ENCODE measurements around the gene PIEZO1. TPM values are rescaled to one million over a fixed set of nuclear protein-coding genes. Genes with fewer than 3 reads are reported as not detected.

The PIEZO1 gene
- total RNA-seq, 2 donors from 2014 or later = 84.1 to 97.0 TPM

GRCh38 chr16:88761143-88761534, 23.9 kb downstream of the PIEZO1 start:
- no peak overlapping the region for H3K27ac Mint-ChIP-seq
- H3K36me3 ChIP-seq (ENCODE audit: control insufficient read depth, insufficient read depth, low read length) = no peaks in the 10 kb centered on the region
- WGBS, 2 experiments (ENCODE audit: insufficient coverage in 1 of 2, insufficient read length in 1 of 2) = 94 to 95% methylated on average over 3 to 11 of the region's 11 CpGs
- no peak overlapping the region for H3K4me3 ChIP-seq (ENCODE audit: low read length)
- H3K27me3 Mint-ChIP-seq (ENCODE audit: insufficient read depth) = no peaks in the 10 kb centered on the region
- H3K27ac ChIP-seq (ENCODE audit: low read depth, low read length) = no peak overlapping the region
- H3K4me1 Mint-ChIP-seq = peaks cover 18% of the 10 kb centered on the region
- peaks cover 20% of the 10 kb centered on the region for H3K4me1 ChIP-seq (ENCODE audit: control insufficient read depth, insufficient read depth, low read length)
- no peaks in the 10 kb centered on the region for H3K36me3 Mint-ChIP-seq (ENCODE audit: low read depth)
- TF ChIP-seq CTCF (conservative IDR thresholded peaks at IDR 0.05) = no peak
- no peaks in the 10 kb centered on the region for H3K9me3 ChIP-seq (ENCODE audit: control insufficient read depth, low read length)
- H3K9ac ChIP-seq (ENCODE audit: extremely low read depth, low read length, poor library complexity, severe bottlenecking) = no peak overlapping the region
- no peak overlapping the region for H3K4me3 Mint-ChIP-seq
- H3K27me3 ChIP-seq (ENCODE audit: control insufficient read depth, insufficient read depth, low read length, poor library complexity, severe bottlenecking) = no peaks in the 10 kb centered on the region
- H3K9me3 Mint-ChIP-seq = no peaks in the 10 kb centered on the region
- DNase-seq = no peak

- no peak overlapping the region for H3K27ac ChIP-seq (ENCODE audit: low read depth, low read length)
- TF ChIP-seq CTCF (conservative IDR thresholded peaks at IDR 0.05) = no peak
- WGBS, 2 experiments (ENCODE audit: insufficient coverage in 1 of 2, insufficient read length in 1 of 2) = 91 to 93% methylated on average over 18 to 24 of the region's 24 CpGs
Observed at GRCh38 chr16:88760424-88761142, 24.4 kb downstream of the PIEZO1 start.

GRCh38 chr16:88759976-88760350, 25.1 kb downstream of the PIEZO1 start:
- Mint-ChIP-seq H3K36me3 (ENCODE audit: low read depth) (no peaks in the 10 kb centered on the region), H3K9me3 (no peaks in the 10 kb centered on the region), H3K4me1 (peaks cover 21% of the 10 kb centered on the region), H3K4me3 (no peak overlapping the region), H3K27me3 (ENCODE audit: insufficient read depth) (no peaks in the 10 kb centered on the region), H3K27ac (no peak overlapping the region)
- no peak for DNase-seq
- H3K27me3 ChIP-seq (ENCODE audit: control insufficient read depth, insufficient read depth, low read length, poor library complexity, severe bottlenecking) = no peaks in the 10 kb centered on the region
- 95% methylated on average over 4 to 22 of the region's 22 CpGs for WGBS, 2 experiments (ENCODE audit: insufficient coverage in 1 of 2, insufficient read length in 1 of 2)
- no peak for TF ChIP-seq CTCF (conservative IDR thresholded peaks at IDR 0.05)
- no peaks in the 10 kb centered on the region for H3K9me3 ChIP-seq (ENCODE audit: control insufficient read depth, low read length)
- H3K27ac ChIP-seq (ENCODE audit: low read depth, low read length) = no peak overlapping the region
- H3K36me3 ChIP-seq (ENCODE audit: control insufficient read depth, insufficient read depth, low read length) = no peaks in the 10 kb centered on the region
- peaks cover 20% of the 10 kb centered on the region for H3K4me1 ChIP-seq (ENCODE audit: control insufficient read depth, insufficient read depth, low read length)
- no peak overlapping the region for H3K9ac ChIP-seq (ENCODE audit: extremely low read depth, low read length, poor library complexity, severe bottlenecking)
- no peak overlapping the region for H3K4me3 ChIP-seq (ENCODE audit: low read length)

More at GRCh38 chr16:88760424-88761142, 24.4 kb downstream of the PIEZO1 start:
- no peaks in the 10 kb centered on the region for H3K27me3 ChIP-seq (ENCODE audit: control insufficient read depth, insufficient read depth, low read length, poor library complexity, severe bottlenecking)
- Mint-ChIP-seq H3K36me3 (ENCODE audit: low read depth) (no peaks in the 10 kb centered on the region), H3K27ac (no peak overlapping the region), H3K27me3 (ENCODE audit: insufficient read depth) (no peaks in the 10 kb centered on the region), H3K4me3 (no peak overlapping the region), H3K9me3 (no peaks in the 10 kb centered on the region), H3K4me1 (peaks cover 18% of the 10 kb centered on the region)
- no peak overlapping the region for H3K4me3 ChIP-seq (ENCODE audit: low read length)
- H3K9ac ChIP-seq (ENCODE audit: extremely low read depth, low read length, poor library complexity, severe bottlenecking) = no peak overlapping the region
- H3K4me1 ChIP-seq (ENCODE audit: control insufficient read depth, insufficient read depth, low read length) = peaks cover 20% of the 10 kb centered on the region
- no peaks in the 10 kb centered on the region for H3K9me3 ChIP-seq (ENCODE audit: control insufficient read depth, low read length)
- no peak for DNase-seq
- no peaks in the 10 kb centered on the region for H3K36me3 ChIP-seq (ENCODE audit: control insufficient read depth, insufficient read depth, low read length)

All from endodermal cell (in vitro differentiated cells).